OCI-LY7 (cell line): ENCODE measurements around the gene SND1.

Source experiments
- CTCF ChIP-seq: fragments of 200-600 bp; sonication (generic); conservative IDR thresholded peaks from 2 replicates; pipeline ENCODE4 v1.5.1; 2014; ENCODE audit warnings: mild to moderate bottlenecking, antibody characterized with exemption, low read length, moderate library complexity, mixed read lengths
- EZH2phosphoT487 ChIP-seq: fragments of 200-600 bp; sonication (generic); IDR thresholded peaks from 2 replicates; pipeline ENCODE4 v1.6.1; 2018; ENCODE audit warnings: low read depth, borderline replicate concordance, mild to moderate bottlenecking, mixed run types, antibody characterized with exemption, low read length, moderate library complexity, mixed read lengths

GRCh38 chr7:127953423-127954356 lies 301.7 kb downstream of the SND1 start:
- no peak for TF ChIP-seq CTCF
- no peak for TF ChIP-seq EZH2phosphoT487
